Loucy (cell line): ENCODE measurements around the gene NAXD.

Experiments
- CTCF ChIP-seq: fragments of 200-600 bp; sonication (generic); conservative IDR thresholded peaks from 2 replicates; pipeline ENCODE4 v1.5.1; 2014; ENCODE audit warnings: mild to moderate bottlenecking, antibody characterized with exemption, low read length
- EZH2phosphoT487 ChIP-seq: fragments of 200-600 bp; IDR thresholded peaks from 2 replicates; pipeline ENCODE4 v1.6.1; 2018; ENCODE audit warnings: antibody characterized with exemption, mild to moderate bottlenecking, moderate library complexity, borderline replicate concordance

- no peak for TF ChIP-seq CTCF
- TF ChIP-seq EZH2phosphoT487: no peak
Measured at GRCh38 chr13:110651726-110652230, 36.4 kb downstream of the NAXD start.
